Measurements from ENCODE around the gene WDR33. TPM values are rescaled to one million over a fixed set of nuclear protein-coding genes. Genes with fewer than 3 reads are reported as not detected.

Gene WDR33
- total RNA-seq (2022; extraction: Qiagen RNA extraction; ENCODE audit: low read depth): 20.7 to 23.4 TPM (median 22.6 TPM) in 5 replicates

GRCh38 chr2:127810619-127811396, at the start of gene WDR33:
WDR33 (minus strand) TSS chr2:127811171; CDS start chr2:127770981, 40,190 bp downstream.

GRCh38 chr2:127701193-127701650, 109.7 kb downstream of the WDR33 start, which contains the start of gene SFT2D3:
SFT2D3 (plus strand) TSS chr2:127701497; CDS start chr2:127701529, 32 bp downstream.

GRCh38 chr2:127675331-127676261, 135.4 kb downstream of the WDR33 start, which contains the start of gene LIMS2:
LIMS2 (minus strand) TSS chr2:127675530; CDS start chr2:127675024, 506 bp downstream.

Other genes with a start within 250 kb of the WDR33 start
- gene GPR17, start 165.0 kb downstream of the WDR33 start, total RNA-seq (2022; extraction: Qiagen RNA extraction; ENCODE audit: low read depth): 0.10 TPM in 1 of 5 replicates, not detected in the others
- 4.1 to 7.8 TPM (median 5.2 TPM) in 5 replicates for gene LIMS2, start 135.6 kb downstream of the WDR33 start, total RNA-seq (2022; extraction: Qiagen RNA extraction; ENCODE audit: low read depth)
- gene SFT2D3, start 109.7 kb downstream of the WDR33 start, total RNA-seq (2022; extraction: Qiagen RNA extraction; ENCODE audit: low read depth): 3.8 to 7.0 TPM (median 6.1 TPM) in 5 replicates
- gene POLR2D, start 47.0 kb upstream of the WDR33 start, total RNA-seq (2022; extraction: Qiagen RNA extraction; ENCODE audit: low read depth): 52.5 to 57.2 TPM (median 52.9 TPM) in 5 replicates
- gene AMMECR1L, start 74.8 kb upstream of the WDR33 start, total RNA-seq (2022; extraction: Qiagen RNA extraction; ENCODE audit: low read depth): 14.3 to 19.3 TPM (median 18.9 TPM) in 5 replicates
- gene SAP130, start 216.9 kb upstream of the WDR33 start, total RNA-seq (2022; extraction: Qiagen RNA extraction; ENCODE audit: low read depth): 11.8 to 12.4 TPM (median 12.2 TPM) in 5 replicates

Data from A549 treated with RU486 at 1 μM for 4 hours (cell line).